Endometrial microvascular endothelial cells (primary cell): Measurements from ENCODE around the gene EIF4G2. TPM values are rescaled to one million over a fixed set of nuclear protein-coding genes. Genes with fewer than 3 reads are reported as not detected.

Experiments
- in situ Hi-C: cut with HindIII; loops from 2 replicates; pipeline ENCODE4 v1.10.0; 2017; ENCODE audit warnings: low sequenced_read_pairs, low pct_unique_long_range_greater_than_20kb; ENCODE audit errors: inconsistent ontology term
- total RNA-seq: library from RNA; depleted of rRNA; stranded (reverse); fragments of >200 nt; gene quantifications from one replicate; pipeline ENCODE4 v1.2.3, GENCODE V29; 2015; ENCODE audit errors: inconsistent ontology term

Gene EIF4G2
- total RNA-seq, 1 donor from 2014 or later: 711 TPM

GRCh38 chr11:10780040-10780439 is 28.7 kb downstream of the EIF4G2 start:
- in situ Hi-C loops: loop anchor here (25.0 kb wide), 1 partner anchor 232 kb away; no protein-coding TSS in a partner anchor

- in situ Hi-C loops: loop anchor here (25.0 kb wide), 1 partner anchor 233 kb away; no protein-coding TSS in a partner anchor
These were observed 29.6 kb downstream of the EIF4G2 start for GRCh38 chr11:10779086-10779485.

GRCh38 chr11:10778217-10778970 is 30.3 kb downstream of the EIF4G2 start:
- in situ Hi-C loops: loop anchor here (25.0 kb wide), 1 partner anchor 234 kb away; no protein-coding TSS in a partner anchor

GRCh38 chr11:10777806-10778205 is 30.9 kb downstream of the EIF4G2 start:
- in situ Hi-C loops: loop anchor here (25.0 kb wide), 1 partner anchor 234 kb away; no protein-coding TSS in a partner anchor

- in situ Hi-C loops: loop anchor here (25.0 kb wide), 1 partner anchor 235 kb away; no protein-coding TSS in a partner anchor
These were observed 31.3 kb downstream of the EIF4G2 start for GRCh38 chr11:10777393-10777793.

- in situ Hi-C loops: loop anchor here (25.0 kb wide), 1 partner anchor 237 kb away; no protein-coding TSS in a partner anchor
These were observed 33.9 kb downstream of the EIF4G2 start for GRCh38 chr11:10774811-10775210.

- in situ Hi-C loops: no loop called here
These were observed 37.3 kb downstream of the EIF4G2 start for GRCh38 chr11:10771457-10771856.

- in situ Hi-C loops: no loop called here
These were observed 38.0 kb downstream of the EIF4G2 start for GRCh38 chr11:10770626-10771254.

- in situ Hi-C loops: no loop called here
These were observed 44.3 kb downstream of the EIF4G2 start for GRCh38 chr11:10764412-10764811.

GRCh38 chr11:10763766-10764165 is 45.0 kb downstream of the EIF4G2 start:
- in situ Hi-C loops: no loop called here

- in situ Hi-C loops: no loop called here
These were observed 45.8 kb downstream of the EIF4G2 start for GRCh38 chr11:10762913-10763421.

GRCh38 chr11:10762185-10762584 is 46.5 kb downstream of the EIF4G2 start:
- in situ Hi-C loops: no loop called here

- in situ Hi-C loops: no loop called here
These were observed 47.5 kb downstream of the EIF4G2 start for GRCh38 chr11:10761085-10761698.

- in situ Hi-C loops: no loop called here
These were observed 49.8 kb downstream of the EIF4G2 start for GRCh38 chr11:10758957-10759356.

- in situ Hi-C loops: no loop called here
These were observed 56.2 kb downstream of the EIF4G2 start for GRCh38 chr11:10752486-10752885.

- in situ Hi-C loops: no loop called here
These were observed 56.7 kb downstream of the EIF4G2 start for GRCh38 chr11:10752061-10752460.

GRCh38 chr11:10751581-10751940 is 57.2 kb downstream of the EIF4G2 start:
- in situ Hi-C loops: no loop called here

GRCh38 chr11:10750838-10751580 is 57.7 kb downstream of the EIF4G2 start, which contains the start of gene CTR9:
Gene CTR9, plus strand, starts transcription at chr11:10751246. Its CDS starts 167 bp downstream, at chr11:10751413.
- in situ Hi-C loops: no loop called here

- in situ Hi-C loops: no loop called here
These were observed 59.2 kb downstream of the EIF4G2 start for GRCh38 chr11:10749476-10749875.
